HG02588 (cell line): ENCODE measurements around the gene BTBD3.

Experiments used
- ATAC-seq: cut with Tn5 transposase; IDR thresholded peaks from one replicate; pipeline ENCODE4 v1.9.1; 2021; ENCODE audit warnings: mild to moderate bottlenecking, moderate library complexity; ENCODE audit not compliant: unreplicated experiment

BTBD3 gene

DNA sequence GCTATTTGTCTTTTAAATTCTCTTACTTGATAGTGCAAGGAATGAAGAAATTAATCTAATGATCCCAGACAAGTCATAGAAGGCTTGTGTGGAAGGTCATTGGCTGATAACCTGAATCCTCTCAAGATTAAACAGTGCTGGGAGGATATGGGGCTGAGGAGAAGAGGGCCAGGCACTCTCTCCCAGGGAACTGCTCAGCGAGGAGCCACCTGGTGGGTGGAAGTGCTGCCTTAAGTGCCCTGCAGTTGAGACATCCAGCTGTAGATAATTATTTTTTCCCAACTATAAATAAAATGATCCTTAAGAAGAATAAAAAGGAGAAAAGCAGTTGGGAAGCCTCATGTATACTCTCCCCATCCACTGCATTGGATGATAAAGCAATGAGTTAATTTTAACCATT, 47.9 kb downstream of the BTBD3 start:
- ATAC-seq = no peak

DNA sequence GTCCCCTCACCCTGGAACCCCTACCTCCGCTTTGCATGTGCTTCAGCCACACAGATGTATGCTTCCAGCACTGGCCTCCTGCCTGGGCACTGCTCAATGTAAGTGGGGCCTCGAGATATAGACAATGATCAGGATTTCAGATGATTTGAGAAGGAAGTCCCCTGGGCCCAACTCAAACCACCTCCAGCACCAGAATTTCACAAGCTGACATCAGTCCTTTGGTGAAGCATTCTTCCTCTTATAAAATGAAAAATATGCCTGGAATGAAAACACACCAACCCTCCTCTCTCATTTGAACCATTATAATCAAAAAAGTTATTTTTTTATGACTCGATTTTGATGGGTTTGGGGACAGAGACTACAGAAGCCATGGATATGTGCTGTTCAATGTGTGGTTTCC, 48.5 kb downstream of the BTBD3 start:
- ATAC-seq = no peak

GRCh38 chr20:11970243-11970836, 52.6 kb downstream of the BTBD3 start:
- no peak for ATAC-seq

GRCh38 chr20:11972478-11972877, 54.8 kb downstream of the BTBD3 start:
- no peak for ATAC-seq
